Dedifferentiated amniotic fluid mesenchymal stem cell (primary cell): ENCODE results near the gene CFAP47.
"Not testable (repeated sequence)": the region's sequence is repeated elsewhere in the genome, so short reads cannot be mapped to it uniquely, and the experiment has no call there.

ENCODE experiments used
- DNase-seq: peaks from one replicate; pipeline ENCODE4 v3.0.0-alpha.2; 2016; ENCODE audit errors: extremely low spot score

Gene CFAP47, protein sequence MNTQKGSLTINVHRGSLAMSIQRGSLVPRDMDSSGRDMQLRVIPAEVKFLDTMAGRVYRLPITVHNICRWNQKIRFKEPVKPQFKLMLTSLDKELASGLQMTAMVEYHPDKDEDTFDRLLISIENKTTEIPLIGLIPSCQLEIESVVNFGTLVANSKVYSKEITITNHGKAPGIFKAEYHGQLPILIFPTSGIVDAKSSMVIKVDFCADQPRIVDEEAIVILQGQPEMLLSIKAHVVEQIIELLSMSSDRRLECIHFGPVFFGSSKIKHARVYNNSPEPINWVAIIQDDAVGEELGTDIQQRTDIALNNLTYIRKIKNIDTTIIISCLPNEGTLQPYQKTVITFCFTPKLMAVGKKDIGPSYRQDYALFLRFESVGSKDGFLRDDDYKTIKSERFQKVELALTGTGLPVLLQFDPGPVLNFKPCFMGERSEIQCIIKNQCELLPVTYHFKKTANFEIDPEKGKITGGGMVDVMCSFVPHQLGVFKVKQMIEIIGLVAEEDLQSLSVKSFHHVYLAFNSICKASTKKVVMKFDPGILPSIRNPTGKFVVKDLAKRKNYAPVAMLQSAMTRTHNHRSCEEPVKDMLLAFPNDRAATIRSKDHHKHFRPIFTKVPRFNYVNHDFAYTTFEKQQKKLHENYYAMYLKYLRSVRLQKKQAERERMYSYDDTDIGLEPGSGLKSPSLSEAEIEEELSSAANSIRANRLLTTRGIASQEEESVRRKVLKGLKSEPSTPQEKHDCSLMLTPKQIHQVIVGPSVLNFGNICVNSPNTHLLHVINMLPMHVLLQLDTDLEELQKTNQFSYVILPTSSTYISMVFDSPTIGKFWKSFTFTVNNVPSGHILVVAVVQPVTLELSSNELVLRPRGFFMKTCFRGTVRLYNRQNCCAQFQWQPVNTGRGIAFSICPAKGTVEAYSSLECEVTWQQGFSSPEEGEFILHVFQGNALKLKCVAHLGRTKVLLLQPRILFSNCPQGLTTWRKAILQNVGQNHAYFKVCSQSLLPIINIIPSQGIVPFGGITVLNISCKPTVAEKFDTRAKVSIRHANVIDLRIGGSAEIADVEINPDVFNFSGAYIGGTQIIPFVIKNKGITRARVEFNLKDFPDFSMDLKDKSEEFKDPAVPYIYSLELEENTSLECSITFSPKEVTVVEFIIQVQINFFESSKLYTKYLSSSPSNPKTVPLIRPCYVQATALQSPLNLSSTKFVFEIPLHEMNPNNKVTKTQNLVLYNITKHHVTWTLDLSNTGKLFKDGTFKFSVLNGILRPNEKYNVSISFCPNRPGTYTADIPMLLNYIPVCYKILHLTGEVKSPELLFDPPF (N-terminal part only)

DNA sequence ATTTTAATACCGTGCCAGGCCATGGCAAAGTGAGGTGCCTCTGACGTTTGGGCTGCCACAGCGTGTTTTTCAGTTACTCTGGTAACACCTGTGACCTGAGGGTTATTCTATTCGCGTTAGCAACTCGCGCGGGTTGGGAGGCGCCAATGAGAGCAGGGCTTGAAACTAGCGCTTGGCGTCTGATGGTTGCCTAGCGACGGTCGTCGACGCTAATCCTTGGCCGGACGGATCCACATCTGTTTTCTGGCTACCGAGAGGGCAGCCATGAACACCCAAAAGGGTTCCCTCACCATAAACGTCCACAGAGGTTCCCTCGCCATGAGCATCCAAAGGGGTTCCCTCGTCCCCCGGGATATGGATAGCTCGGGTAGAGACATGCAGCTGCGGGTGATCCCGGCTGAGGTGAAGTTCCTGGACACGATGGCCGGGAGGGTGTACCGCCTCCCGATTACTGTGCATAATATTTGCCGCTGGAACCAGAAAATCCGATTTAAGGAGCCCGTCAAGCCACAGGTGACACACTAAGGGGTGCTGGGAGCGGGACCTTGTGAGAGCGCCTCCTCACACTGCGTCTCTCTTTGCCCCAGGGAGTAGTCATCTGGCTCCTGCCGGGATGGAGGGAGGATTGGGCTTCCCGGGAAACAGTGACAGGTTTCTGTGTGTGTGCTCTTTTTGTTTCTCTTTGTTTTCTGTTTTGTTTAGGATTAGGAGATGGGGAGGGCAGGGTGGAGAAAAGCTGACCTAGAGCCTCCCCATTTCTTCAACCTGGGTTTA, at the start of gene CFAP47:
TSS of gene CFAP47 (plus strand) at position 199 of the 774 bp plus-strand sequence. CDS start at position 265, 66 bp downstream.
- DNase-seq = no peak

DNA sequence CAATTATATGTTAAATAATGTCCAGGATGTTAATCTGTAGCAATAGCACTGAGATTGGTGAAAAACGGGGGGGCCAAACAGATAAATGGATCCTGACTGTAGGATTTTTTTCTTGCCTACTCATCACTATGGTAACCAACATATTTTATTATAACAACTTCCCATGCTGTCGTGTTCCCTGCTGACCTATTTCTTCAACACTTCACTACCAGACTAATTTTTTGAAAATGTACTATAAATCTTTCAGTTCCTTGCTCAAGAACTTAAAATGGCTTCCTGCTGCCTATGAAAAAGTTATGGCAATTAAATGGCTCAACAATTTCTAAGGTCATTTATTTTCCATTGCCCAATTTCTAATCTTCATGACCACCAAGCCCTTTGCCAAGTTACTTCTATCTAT, 38.9 kb upstream of the CFAP47 start:
- no peak for DNase-seq

DNA sequence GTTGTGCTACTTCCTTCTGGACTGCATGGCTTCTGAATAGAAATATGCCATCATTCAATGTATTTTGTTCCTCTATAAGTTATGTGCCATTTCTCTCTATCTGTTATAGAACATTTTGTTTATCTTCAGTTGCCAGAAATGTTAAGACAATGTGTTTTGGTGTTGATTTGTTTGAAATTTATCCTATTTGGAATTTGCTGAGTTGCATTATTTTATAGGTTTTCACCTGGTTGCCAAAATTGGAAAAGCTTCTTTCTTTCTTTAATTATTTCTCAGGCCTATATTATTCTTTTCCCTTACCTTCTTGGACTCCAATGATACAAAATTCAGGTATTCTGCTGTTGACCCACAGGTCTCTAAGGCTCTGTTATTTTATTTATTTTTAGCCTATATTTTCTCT, 33.4 kb upstream of the CFAP47 start:
- no peak for DNase-seq

GRCh38 chrX:35890699-35891098, 28.8 kb upstream of the CFAP47 start:
- no peak for DNase-seq

DNA sequence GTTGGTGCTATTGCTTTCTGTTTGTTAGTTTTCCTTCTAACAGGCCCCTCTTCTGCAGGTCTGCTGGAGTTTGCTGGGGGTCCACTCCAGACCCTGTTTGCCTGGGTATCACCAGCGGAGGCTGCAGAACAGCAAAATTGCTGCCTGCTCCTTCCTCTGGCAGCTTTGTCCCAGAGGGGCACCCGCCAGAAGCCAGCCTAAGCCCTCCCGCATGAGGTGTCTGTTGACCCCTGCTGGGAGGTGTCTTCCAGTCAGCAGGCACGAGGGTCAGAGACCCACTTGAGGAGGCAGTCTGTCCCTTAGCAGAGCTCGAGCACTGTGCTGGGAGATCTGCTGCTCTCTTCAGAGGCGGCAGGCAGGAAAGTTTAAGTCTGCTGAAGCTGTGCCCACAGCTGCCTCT, 67.3 kb downstream of the CFAP47 start:
- not testable (repeated sequence) for DNase-seq

DNA sequence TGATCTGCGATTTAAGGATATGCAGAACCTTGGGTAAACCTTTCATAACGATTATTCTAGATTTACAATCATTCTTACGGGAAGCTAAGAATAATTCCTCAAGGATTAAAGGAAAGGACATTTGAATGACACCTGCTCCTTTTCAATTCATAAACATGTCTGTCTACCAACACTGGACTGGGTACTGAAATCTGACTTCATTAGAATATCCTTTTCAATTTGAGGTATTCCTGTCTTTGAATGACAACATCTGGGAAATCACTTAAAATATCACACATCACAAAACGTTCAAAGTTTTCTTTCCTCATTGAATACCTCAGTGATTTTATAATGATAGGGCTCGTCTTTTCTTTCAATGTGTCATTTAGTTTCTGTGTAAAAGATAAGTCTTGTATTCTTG, 87.7 kb downstream of the CFAP47 start:
- no peak for DNase-seq

DNA sequence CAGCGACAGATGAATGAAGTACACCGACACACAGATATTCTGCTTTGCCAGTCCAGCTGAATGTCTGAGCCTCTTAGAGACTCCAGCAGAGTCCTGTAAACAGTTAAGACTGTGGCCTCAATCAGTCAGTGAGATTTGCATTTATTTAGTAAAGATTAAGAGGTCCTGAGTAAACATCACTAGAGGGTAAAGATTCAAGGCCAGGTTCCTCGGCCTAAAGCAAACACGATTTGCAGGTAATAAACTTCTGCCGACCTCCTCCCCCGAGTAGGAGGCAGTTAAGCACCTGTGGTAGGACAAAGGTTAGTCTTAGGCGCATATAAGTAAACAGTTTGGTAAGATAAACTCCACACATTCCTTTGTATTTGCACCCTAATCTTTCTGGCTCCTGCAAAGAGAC, 99.6 kb downstream of the CFAP47 start:
- DNase-seq = no peak

DNA sequence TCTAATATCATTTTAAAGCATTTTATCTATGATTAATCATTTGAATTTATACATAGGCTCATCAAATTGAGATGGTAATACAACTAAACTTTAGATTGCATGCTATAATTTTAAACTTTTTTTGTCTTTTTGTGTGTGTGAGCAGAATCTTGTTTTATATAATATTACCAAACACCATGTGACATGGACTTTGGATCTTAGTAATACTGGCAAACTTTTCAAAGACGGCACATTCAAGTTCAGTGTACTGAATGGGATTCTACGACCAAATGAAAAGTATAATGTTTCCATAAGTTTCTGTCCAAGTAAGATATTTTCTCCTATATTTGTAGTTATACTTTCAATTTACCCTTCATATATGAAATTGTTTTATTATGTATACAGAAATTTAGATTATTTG, 116.0 kb downstream of the CFAP47 start:
- no peak for DNase-seq

- no peak for DNase-seq
Measured at GRCh38 chrX:36062778-36063177, 143.2 kb downstream of the CFAP47 start.

- DNase-seq = no peak
Measured at GRCh38 chrX:36071061-36071460, 151.5 kb downstream of the CFAP47 start.

- not testable (repeated sequence) for DNase-seq
Measured at GRCh38 chrX:36075009-36075408, 155.5 kb downstream of the CFAP47 start.

GRCh38 chrX:36083256-36083655, 163.7 kb downstream of the CFAP47 start:
- DNase-seq = no peak

DNA sequence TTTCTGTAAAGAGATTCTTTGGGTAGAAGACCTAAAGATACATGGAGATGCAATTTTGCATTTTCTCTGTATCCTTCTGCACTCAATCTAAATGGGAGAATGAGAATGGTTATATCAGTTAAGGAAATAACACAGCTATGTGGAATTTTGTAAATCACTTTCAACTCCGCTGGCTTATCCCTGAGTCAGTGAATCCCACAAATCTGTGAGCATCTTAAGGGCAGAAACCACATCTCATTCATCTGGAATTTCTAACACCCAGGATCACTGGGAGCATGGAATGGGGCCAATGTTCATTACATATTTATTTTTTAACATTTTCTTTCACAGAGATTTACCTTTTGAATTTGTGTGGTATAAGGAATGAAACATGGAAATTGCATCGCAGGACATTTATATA, 167.8 kb downstream of the CFAP47 start:
- DNase-seq = no peak

GRCh38 chrX:36088939-36089338, 169.4 kb downstream of the CFAP47 start:
- not testable (repeated sequence) for DNase-seq

DNA sequence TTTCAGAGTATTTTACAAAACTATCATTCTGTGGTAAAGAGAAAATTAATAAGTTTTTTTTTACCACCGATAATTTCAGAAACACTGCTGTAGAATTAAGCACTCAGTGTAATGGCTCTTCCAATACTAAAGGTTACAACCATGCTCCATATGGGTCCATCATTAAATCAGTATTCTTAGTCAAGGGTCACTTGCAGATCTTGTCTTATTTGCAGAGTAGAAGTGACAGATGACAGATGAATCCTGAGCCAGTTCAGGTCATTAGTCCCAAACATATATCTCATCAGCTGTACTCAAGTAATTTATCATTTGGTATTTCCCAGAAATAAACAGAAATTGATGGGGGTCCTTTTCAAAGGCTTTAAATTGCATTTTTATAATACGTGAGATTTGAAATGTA, 182.9 kb downstream of the CFAP47 start:
- DNase-seq = no peak

- DNase-seq = no peak
Measured at GRCh38 chrX:36116222-36116621, 196.7 kb downstream of the CFAP47 start.

DNA sequence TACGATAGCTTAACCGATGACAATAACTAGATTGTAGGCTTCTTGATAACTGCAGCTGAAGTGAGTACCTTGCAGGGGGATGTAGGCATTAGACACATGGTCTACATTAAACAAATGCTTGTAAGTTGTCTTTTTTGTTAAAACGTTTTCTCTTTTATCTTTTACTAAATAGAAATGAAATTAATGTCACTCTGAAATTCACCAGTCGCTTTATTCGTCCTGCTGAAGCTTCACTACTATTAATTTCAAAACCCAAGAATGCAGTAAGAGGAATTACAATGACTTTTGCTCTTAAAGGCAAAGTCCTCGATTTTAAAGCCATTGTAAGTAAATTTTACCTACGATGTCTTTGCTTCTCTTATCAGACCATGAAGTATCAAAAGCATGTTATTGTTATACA, 239.7 kb downstream of the CFAP47 start:
- DNase-seq = no peak

GRCh38 chrX:36160081-36160480, 240.5 kb downstream of the CFAP47 start:
- no peak for DNase-seq

- DNase-seq = no peak
Measured at GRCh38 chrX:36198575-36198974, 279.0 kb downstream of the CFAP47 start.

- DNase-seq = no peak
Measured at GRCh38 chrX:36199928-36200327, 280.4 kb downstream of the CFAP47 start.

DNA sequence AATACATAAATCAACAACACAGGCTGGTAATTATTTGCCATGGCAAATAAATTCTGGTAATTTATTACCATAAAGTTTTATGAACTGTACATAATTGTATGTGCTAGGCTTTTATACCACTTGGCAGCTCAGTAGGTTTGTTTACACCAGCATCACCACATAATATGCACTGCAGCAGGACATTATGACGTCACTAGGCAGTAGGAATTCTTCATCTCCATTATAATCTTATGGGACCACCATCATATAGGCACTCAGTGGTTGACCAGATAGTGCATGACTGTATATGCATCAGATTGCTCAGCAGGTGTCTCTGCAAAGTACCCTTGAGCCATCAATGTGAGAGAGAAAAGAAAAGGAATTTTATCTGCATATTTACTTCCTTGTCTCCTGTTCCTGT, 295.4 kb downstream of the CFAP47 start:
- no peak for DNase-seq
